HG03175 (cell line): ENCODE measurements around the gene ZNF33B.
"Not testable (repeated sequence)": the region's sequence is repeated elsewhere in the genome, so short reads cannot be mapped to it uniquely, and the experiment has no call there.

ENCODE experiments used
- ATAC-seq: cut with Tn5 transposase; IDR thresholded peaks from one replicate; pipeline ENCODE4 v1.9.1; 2021; ENCODE audit warnings: mild to moderate bottlenecking, moderate library complexity; ENCODE audit not compliant: unreplicated experiment

Gene ZNF33B

DNA sequence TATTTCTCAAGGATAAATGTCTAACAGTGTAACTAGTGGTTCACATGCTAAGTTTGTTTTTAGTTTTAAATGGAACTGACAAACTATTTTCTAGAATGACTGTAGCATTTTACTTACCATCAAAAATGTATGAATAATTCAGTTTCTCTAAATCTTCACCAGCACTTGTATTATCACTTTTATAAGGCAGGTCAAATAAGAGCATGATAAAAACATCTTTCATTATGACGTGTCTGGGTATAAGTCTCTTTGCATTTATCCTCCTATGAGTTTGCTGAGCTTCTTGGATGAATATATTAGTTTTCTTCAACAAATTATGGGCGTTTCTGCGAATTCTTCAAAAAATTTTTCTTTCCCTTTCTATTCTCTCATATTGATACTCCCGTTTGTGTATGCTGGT is 19.9 kb downstream of the ZNF33B start:
- ATAC-seq = no peak

GRCh38 chr10:42615419-42615818 is 23.0 kb downstream of the ZNF33B start:
- ATAC-seq = no peak

DNA sequence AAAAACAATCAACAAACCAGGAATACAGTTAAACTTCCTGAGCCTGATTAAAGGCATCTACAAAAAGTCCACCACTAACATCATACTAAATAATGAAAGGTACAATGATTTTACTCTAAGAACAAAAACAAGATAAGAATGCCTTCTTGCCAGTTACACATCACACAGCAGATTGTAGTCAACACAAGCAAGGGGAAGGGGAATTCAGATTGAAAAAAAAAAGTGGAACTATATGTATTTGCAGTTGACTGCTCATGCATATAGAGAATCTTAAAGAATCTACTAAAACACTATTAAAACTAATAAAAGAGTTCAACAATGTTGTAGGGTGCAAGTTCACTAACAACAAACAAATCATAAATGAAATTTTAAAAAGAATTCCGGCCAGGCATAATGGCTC is 28.5 kb downstream of the ZNF33B start:
- ATAC-seq = no peak

DNA sequence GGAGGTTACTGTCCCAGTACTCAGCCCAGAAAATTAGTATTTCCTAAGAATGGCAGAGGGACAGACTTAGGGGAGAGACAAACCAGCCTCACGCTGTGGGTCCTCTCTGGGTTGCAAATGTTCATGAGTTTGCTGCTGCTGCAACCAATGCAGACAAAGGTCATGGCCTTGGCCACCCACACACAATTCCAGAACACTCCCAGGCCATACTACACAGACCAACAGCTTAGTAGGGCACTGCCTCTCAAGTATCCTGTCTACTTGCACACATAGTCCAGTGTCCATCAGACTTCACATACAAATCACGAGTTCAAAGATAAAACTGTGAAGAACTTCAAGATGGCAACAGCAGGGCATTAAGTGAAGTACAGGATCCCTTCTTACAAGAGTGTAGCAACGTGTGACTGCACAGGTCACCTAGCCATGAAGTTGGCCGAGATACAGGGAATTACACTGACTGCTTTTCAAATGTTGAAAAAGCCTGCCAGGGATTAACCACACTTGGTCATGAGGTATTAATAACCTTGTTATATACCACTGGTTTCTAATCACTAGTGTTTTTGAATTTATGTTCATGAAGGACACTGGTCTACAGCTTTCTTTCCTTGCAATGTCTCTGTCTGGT is 40.0 kb downstream of the ZNF33B start:
- no peak for ATAC-seq

GRCh38 chr10:42596196-42596595 is 42.2 kb downstream of the ZNF33B start:
- no peak for ATAC-seq

DNA sequence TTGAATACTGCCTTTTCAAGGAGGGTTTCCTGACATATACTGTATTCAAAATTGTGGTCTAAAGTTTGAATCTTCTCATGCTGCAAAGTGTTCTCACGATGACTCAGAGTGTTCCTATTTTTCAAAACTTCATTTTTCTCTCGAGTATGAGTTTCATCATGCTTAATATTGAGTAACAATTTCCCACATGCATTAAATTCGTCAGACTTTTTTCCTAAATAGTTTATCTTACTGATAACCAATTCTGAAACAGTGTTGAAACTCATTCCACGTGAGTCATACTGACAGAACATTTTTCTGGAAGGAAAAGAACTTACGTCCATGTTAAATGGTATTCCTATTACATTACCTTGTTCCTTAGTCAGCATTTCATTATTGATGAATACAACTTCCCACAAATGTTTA is 44.1 kb downstream of the ZNF33B start:
- no peak for ATAC-seq

- ATAC-seq = no peak
Observed at GRCh38 chr10:42593284-42593683, 45.1 kb downstream of the ZNF33B start.

- ATAC-seq = no peak
Observed at GRCh38 chr10:42583828-42584227, 54.5 kb downstream of the ZNF33B start.

DNA sequence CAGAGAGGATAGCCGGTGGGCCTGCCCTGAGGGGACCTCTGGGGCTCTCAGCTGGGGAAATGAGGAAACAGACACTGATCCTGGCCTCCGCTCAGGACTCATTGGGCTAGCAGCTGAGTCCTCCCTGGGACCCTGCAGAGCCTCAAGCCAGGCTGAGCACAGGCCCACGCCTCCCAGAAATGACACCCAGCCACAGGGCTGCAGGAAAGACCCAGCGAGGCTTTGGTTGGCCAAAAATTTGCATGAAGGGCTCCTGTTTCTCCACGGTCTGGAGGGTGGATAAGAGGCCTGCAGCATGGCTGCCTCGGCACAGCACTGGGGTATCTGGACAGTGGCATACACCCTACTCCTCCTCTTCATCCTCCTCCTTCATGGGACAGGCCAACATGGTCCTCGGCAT is 60.4 kb downstream of the ZNF33B start:
- ATAC-seq = no peak

GRCh38 chr10:42576338-42576737 is 62.0 kb downstream of the ZNF33B start:
- no peak for ATAC-seq

- no peak for ATAC-seq
Observed at GRCh38 chr10:42574336-42574735, 64.0 kb downstream of the ZNF33B start.

- ATAC-seq = no peak
Observed at GRCh38 chr10:42556931-42557330, 81.4 kb downstream of the ZNF33B start.

GRCh38 chr10:42553576-42553975 is 84.8 kb downstream of the ZNF33B start:
- ATAC-seq = not testable (repeated sequence)

- peak; percentile 6 for ATAC-seq
Observed at GRCh38 chr10:42553064-42553407, 85.3 kb downstream of the ZNF33B start.

GRCh38 chr10:42552188-42553063 is 85.9 kb downstream of the ZNF33B start:
- peak; percentile 95 for ATAC-seq

GRCh38 chr10:42551582-42552187 is 86.7 kb downstream of the ZNF33B start:
- no peak for ATAC-seq

GRCh38 chr10:42549851-42550250 is 88.5 kb downstream of the ZNF33B start:
- no peak for ATAC-seq

- ATAC-seq = no peak
Observed at GRCh38 chr10:42548254-42548653, 90.1 kb downstream of the ZNF33B start.

- no peak for ATAC-seq
Observed at GRCh38 chr10:42544945-42545344, 93.4 kb downstream of the ZNF33B start.

DNA sequence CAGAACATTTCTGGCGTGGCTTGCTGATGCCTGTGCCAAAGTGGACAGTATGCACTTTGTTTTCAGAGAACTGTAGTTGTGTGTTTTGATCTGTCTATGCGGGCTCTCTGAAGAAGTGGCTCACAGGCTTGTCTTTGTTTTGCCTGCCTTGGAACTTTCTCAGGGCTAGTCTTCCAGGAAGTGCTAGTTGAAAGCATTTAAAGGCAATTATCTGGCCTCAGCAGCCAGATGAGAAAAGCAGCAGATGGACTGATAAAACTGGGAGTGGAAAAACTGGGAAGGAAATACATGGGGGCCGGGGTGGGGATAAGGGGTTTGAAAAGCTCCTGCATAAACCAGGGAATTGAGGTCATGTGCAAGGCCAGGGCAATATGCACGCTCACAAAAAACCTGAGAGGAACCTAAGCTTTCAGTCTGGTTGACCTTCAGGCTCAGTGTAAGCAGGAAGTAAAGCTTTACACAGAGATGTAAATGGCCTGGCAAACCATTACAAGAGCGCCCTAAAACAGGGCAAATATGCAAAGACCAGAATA is 94.5 kb downstream of the ZNF33B start:
- no peak for ATAC-seq
